Measurements from ENCODE around the gene CELF2. TPM values are rescaled to one million over a fixed set of nuclear protein-coding genes. Genes with fewer than 3 reads are reported as not detected.
"Not testable (repeated sequence)": the region's sequence is repeated elsewhere in the genome, so short reads cannot be mapped to it uniquely, and the experiment has no call there.

CELF2 gene
- total RNA-seq, 4 donors from 2014 or later, result 106 to 127 (median 120) TPM

DNA sequence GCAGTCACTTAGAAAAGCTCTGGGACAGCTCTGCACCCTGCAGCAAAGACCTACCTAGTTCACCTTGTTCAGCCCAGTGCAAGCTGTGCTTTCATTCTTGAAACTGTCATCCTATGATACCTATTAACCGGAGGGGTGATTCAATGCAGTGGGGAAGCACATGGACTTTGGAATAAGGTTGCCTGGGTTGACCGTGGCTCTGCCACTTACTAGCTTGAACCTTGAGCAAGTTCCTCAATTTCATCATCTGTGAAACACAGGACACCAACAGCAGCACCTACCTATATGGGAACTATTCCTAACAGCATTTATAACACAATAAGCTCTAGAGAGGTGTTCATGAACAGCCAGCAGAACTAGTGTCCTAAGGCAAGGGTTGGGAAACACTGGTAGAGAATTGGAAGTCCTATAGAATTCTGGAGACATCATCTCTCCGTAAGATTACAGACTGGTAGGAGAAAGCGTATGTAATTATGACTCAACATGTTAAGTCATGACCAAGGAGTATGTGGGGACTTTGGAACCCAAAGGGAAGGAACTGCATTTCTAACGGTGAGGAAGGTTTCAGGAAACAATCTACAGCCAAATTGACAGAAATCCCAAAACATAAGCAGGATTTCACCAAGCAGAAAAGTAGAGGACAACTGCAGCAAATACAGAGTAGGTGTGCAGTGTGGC is 323.8 kb downstream of the CELF2 start:
- DNase-seq (ENCODE audit: low spot score in 2 of 2), result no peak
- Histone ChIP-seq H3K27ac (no peak overlapping the region), H3K27me3 (no peaks in the 10 kb centered on the region), H3K36me3 (no peaks in the 10 kb centered on the region), H3K9me3 (no peaks in the 10 kb centered on the region), H3K4me1 (peaks cover 0 to 18% (median 5%) of the 10 kb centered on the region in 4 donors), H3K4me3 (no peak overlapping the region)
- WGBS, 2 donors, result 77 to 84% methylated on average over 5 of the region's 5 CpGs
- TF ChIP-seq POLR2A (IDR thresholded peaks at IDR 0.05), result no peak
- no peak for TF ChIP-seq EP300 (IDR thresholded peaks at IDR 0.05)
- TF ChIP-seq CTCF (IDR thresholded peaks at IDR 0.05), result no peak

DNA sequence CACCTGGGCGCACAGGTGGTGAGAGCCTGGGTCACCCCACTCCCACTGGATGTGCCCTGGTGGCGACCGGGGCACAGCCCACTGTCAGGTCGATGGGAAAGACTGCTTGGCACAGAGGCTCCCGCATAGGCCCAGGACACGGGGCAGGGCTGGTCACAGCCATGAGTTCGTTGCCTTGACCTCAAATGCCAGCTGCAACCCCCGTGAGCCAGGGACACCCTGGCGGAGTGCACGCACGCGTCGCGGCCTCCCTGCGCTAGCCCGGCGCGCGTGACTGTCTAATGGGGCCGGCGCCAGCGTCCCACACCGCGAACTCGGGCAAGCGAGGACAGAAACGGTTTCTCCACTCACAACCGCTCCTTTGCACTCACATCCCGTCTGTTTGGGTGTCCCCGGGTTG is 326.4 kb downstream of the CELF2 start:
- 94 to 96% methylated on average over 19 to 29 of the region's 30 CpGs for WGBS, 2 donors
- TF ChIP-seq EP300 (IDR thresholded peaks at IDR 0.05), result no peak
- TF ChIP-seq POLR2A (IDR thresholded peaks at IDR 0.05), result no peak
- TF ChIP-seq CTCF (IDR thresholded peaks at IDR 0.05), result no peak

DNA sequence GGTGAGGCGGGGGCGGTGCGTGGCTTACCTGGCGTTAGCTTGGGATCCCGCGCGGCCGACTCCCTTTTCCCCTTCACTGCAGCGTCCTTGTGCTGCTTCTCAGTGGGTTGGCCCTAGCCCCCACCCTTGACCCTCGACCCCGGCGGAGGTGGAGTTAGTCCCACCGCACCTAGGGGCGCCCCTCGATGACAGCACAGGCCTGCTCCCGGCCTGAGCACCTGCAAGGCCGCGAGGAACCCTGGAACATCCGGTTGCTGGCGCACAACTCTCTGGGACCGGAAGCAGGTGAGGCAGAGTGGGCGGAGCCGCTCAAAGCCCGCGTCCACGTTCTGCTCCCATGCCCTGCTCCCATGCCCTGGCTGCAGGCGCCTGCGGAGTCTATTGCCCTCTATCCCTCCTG is 326.9 kb downstream of the CELF2 start:
- Histone ChIP-seq H3K4me3 (no peak overlapping the region), H3K4me1 (peaks cover 0 to 11% (median 3%) of the 10 kb centered on the region in 4 donors), H3K27me3 (no peaks in the 10 kb centered on the region), H3K27ac (peak overlapping the region in 1 of 4 donors; percentile 33), H3K9me3 (no peaks in the 10 kb centered on the region), H3K36me3 (no peaks in the 10 kb centered on the region)
- TF ChIP-seq CTCF (IDR thresholded peaks at IDR 0.05) (no peak), POLR2A (IDR thresholded peaks at IDR 0.05) (no peak), EP300 (IDR thresholded peaks at IDR 0.05) (no peak)
- DNase-seq (ENCODE audit: low spot score in 2 of 2), result no peak
- WGBS, 2 donors, result 90 to 93% methylated on average over 19 to 25 of the region's 28 CpGs

More for the DNA sequence above, 326.4 kb downstream of the CELF2 start:
- peaks cover 0 to 11% (median 3%) of the 10 kb centered on the region in 4 donors for H3K4me1 ChIP-seq
- no peaks in the 10 kb centered on the region for H3K9me3 ChIP-seq
- no peaks in the 10 kb centered on the region for H3K36me3 ChIP-seq
- H3K4me3 ChIP-seq, result no peak overlapping the region
- no peaks in the 10 kb centered on the region for H3K27me3 ChIP-seq
- no peak for DNase-seq (ENCODE audit: low spot score in 2 of 2)
- H3K27ac ChIP-seq, result no peak overlapping the region

GRCh38 chr10:11345224-11346054 is 327.8 kb downstream of the CELF2 start:
- TF ChIP-seq POLR2A (IDR thresholded peaks at IDR 0.05), result no peak
- TF ChIP-seq CTCF (IDR thresholded peaks at IDR 0.05), result no peak
- no peak for TF ChIP-seq EP300 (IDR thresholded peaks at IDR 0.05)
- Histone ChIP-seq H3K4me1 (peaks cover 0 to 11% (median 3%) of the 10 kb centered on the region in 4 donors), H3K27me3 (no peaks in the 10 kb centered on the region), H3K27ac (peak overlapping the region in 1 of 4 donors; percentile 33), H3K4me3 (no peak overlapping the region), H3K36me3 (no peaks in the 10 kb centered on the region), H3K9me3 (no peaks in the 10 kb centered on the region)
- DNase-seq (ENCODE audit: low spot score in 2 of 2), result no peak
- WGBS, 2 donors, result 49 to 52% methylated on average over 9 to 10 of the region's 10 CpGs

GRCh38 chr10:11347580-11347979 is 329.9 kb downstream of the CELF2 start:
- H3K27ac ChIP-seq; DNase-seq (ENCODE audit: low spot score in 2 of 2); H3K4me3 ChIP-seq; H3K9me3 ChIP-seq; H3K27me3 ChIP-seq; H3K36me3 ChIP-seq: not testable (repeated sequence)
- peaks cover 0 to 11% (median 3%) of the 10 kb centered on the region in 4 donors for H3K4me1 ChIP-seq
- 89 to 92% methylated on average over 5 of the region's 5 CpGs for WGBS, 2 donors
